A549 treated with DMSO at 1 μM for 4 hours (cell line): ENCODE data around the gene SNX17. TPM values are rescaled to one million over a fixed set of nuclear protein-coding genes. Genes with fewer than 3 reads are reported as not detected.

Experiments used
- total RNA-seq: library from RNA; stranded (reverse); fragments of 200-300 nt; extraction: Qiagen RNA extraction; gene quantifications from 5 replicates; pipeline ENCODE4 v1.2.3, GENCODE V29; 2022; ENCODE audit warnings: low read depth

The SNX17 gene
- 140 to 146 TPM (median 141 TPM) in 5 replicates for total RNA-seq

GRCh38 chr2:27370026-27370815, at the start of gene SNX17, which contains the start of gene EIF2B4:
TSS of gene SNX17 (plus strand) at chr2:27370616. CDS start at chr2:27370744, 128 bp downstream.
TSS of gene EIF2B4 (minus strand) at chr2:27370338. CDS start at chr2:27370314, 24 bp downstream.

GRCh38 chr2:27322766-27323595, 47.4 kb upstream of the SNX17 start, which contains the start of gene MPV17:
TSS of gene MPV17 (minus strand) at chr2:27323097. CDS start at chr2:27322517, 580 bp downstream.

GRCh38 chr2:27356382-27357181, 13.8 kb upstream of the SNX17 start, which contains the start of gene GTF3C2:
TSS of gene GTF3C2 (minus strand) at chr2:27356764. CDS start at chr2:27343554, 13,210 bp downstream.

GRCh38 chr2:27380626-27381545, 10.5 kb downstream of the SNX17 start, which contains the start of gene ZNF513:
TSS of gene ZNF513 (minus strand) at chr2:27380734. CDS start at chr2:27380526, 208 bp downstream.

GRCh38 chr2:27409321-27410073, 39.1 kb downstream of the SNX17 start, which contains the start of gene PPM1G:
TSS of gene PPM1G (minus strand) at chr2:27409591. CDS start at chr2:27409422, 169 bp downstream.

Other genes starting within 250 kb of the SNX17 start
- 1.1 to 2.3 TPM (median 1.6 TPM) in 5 replicates for gene ABHD1, start 246.8 kb upstream of the SNX17 start, total RNA-seq
- gene PREB, start 236.0 kb upstream of the SNX17 start, total RNA-seq: 46.9 to 72.9 TPM (median 65.1 TPM) in 5 replicates
- gene PRR30, start 231.2 kb upstream of the SNX17 start, total RNA-seq: not detected in 5 replicates
- gene TCF23, start 221.6 kb upstream of the SNX17 start, total RNA-seq: not detected in 5 replicates
- 209 to 221 TPM (median 218 TPM) in 5 replicates for gene ATRAID, start 158.6 kb upstream of the SNX17 start, total RNA-seq
- gene SLC5A6, start 158.3 kb upstream of the SNX17 start, total RNA-seq: 69.7 to 82.2 TPM (median 72.3 TPM) in 5 replicates
- gene CAD, start 153.2 kb upstream of the SNX17 start, total RNA-seq: 55.3 to 75.8 TPM (median 62.5 TPM) in 5 replicates
- 3.2 to 4.9 TPM (median 3.7 TPM) in 5 replicates for gene SLC30A3, start 107.6 kb upstream of the SNX17 start, total RNA-seq
- gene DNAJC5G, start 95.2 kb upstream of the SNX17 start, total RNA-seq: not detected in 5 replicates
- gene TRIM54, start 88.2 kb upstream of the SNX17 start, total RNA-seq: 0.33 to 0.73 TPM (median 0.46 TPM) in 5 replicates
- 0.55 to 2.6 TPM (median 1.8 TPM) in 5 replicates for gene UCN, start 62.2 kb upstream of the SNX17 start, total RNA-seq
- 81.3 to 103 TPM (median 91.7 TPM) in 5 replicates for gene MPV17, start 47.5 kb upstream of the SNX17 start, total RNA-seq
- gene GTF3C2, start 13.9 kb upstream of the SNX17 start, total RNA-seq: 62.4 to 67.5 TPM (median 64.5 TPM) in 5 replicates
- gene EIF2B4, start 278 bp upstream of the SNX17 start, total RNA-seq: 47.8 to 65.5 TPM (median 62.2 TPM) in 5 replicates
- gene ZNF513, start 10.1 kb downstream of the SNX17 start, total RNA-seq: 11.6 to 14.4 TPM (median 13.7 TPM) in 5 replicates
- 162 to 187 TPM (median 174 TPM) in 5 replicates for gene PPM1G, start 39.0 kb downstream of the SNX17 start, total RNA-seq
- 125 to 146 TPM (median 134 TPM) in 5 replicates for gene NRBP1, start 58.0 kb downstream of the SNX17 start, total RNA-seq
- gene KRTCAP3, start 71.8 kb downstream of the SNX17 start, total RNA-seq: 0.43 to 1.4 TPM (median 0.75 TPM) in 5 replicates
- 7.4 to 13.1 TPM (median 9.8 TPM) in 5 replicates for gene IFT172, start 119.1 kb downstream of the SNX17 start, total RNA-seq
- 3.3 to 5.0 TPM (median 4.2 TPM) in 5 replicates for gene FNDC4, start 124.6 kb downstream of the SNX17 start, total RNA-seq
- 0.13 to 0.62 TPM (median 0.27 TPM) in 5 replicates for gene GCKR, start 126.2 kb downstream of the SNX17 start, total RNA-seq
- 13.6 to 19.8 TPM (median 18.9 TPM) in 5 replicates for gene ZNF512, start 212.4 kb downstream of the SNX17 start, total RNA-seq